Measurements from ENCODE around the gene TBC1D1. TPM values are rescaled to one million over a fixed set of nuclear protein-coding genes. Genes with fewer than 3 reads are reported as not detected.
A peak's percentile ranks its signal among the peaks of the same experiment; 100 is the strongest.

The TBC1D1 gene
- total RNA-seq, 1 donor = 101 TPM

DNA sequence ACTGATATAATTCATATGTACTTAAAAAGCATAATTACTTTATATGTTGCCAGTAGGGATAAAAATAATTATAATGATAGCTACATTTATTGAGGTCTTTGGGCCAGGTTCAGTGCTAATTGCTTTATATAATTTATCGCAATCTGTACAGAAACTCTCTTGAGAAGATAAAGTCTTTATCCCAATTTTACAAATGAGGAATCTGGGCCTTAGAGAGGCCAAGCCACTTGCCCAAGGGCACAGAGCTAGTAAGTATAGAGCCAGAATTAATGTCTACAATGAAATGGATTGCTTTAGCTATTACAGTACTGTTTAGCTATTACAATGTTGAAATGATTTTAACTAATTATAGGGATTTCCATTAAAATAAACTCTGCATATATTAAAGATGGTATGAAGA is 30.6 kb upstream of the TBC1D1 start:
- no peak overlapping the region for H3K4me3 ChIP-seq (ENCODE audit: low read depth, low read length)
- no peak for DNase-seq (ENCODE audit: low read depth)
- TF ChIP-seq CTCF (IDR thresholded peaks at IDR 0.05; ENCODE audit: insufficient read depth, low read depth, low read length) = no peak

- H3K4me3 ChIP-seq (ENCODE audit: low read depth, low read length) = no peak overlapping the region
- TF ChIP-seq CTCF (IDR thresholded peaks at IDR 0.05; ENCODE audit: insufficient read depth, low read depth, low read length) = no peak
- no peak for DNase-seq (ENCODE audit: low read depth)
Observed at GRCh38 chr4:37862961-37863360, 27.9 kb upstream of the TBC1D1 start.

DNA sequence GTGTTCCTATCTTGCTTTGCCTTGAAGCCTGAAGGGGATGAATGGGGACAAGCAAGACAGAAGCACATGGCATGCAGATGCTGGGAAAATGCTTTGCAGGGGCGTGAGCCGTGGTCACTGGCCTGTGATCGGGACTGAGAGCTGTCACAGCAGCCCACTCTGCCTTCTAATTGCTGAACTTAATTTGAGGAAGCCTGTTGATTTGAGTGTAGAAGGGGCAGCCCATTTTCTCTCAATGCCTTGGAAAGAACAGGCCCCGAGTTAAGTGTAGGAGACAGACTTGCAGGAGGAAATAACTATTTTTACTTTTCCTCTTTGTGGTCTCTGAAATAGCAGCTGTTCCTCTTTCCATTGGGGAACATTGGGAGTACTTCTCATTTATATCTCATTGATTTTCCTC is 26.1 kb upstream of the TBC1D1 start:
- no peak for DNase-seq (ENCODE audit: low read depth)
- no peak for TF ChIP-seq CTCF (IDR thresholded peaks at IDR 0.05; ENCODE audit: insufficient read depth, low read depth, low read length)
- H3K4me3 ChIP-seq (ENCODE audit: low read depth, low read length) = no peak overlapping the region

GRCh38 chr4:37865450-37865849 is 25.4 kb upstream of the TBC1D1 start:
- TF ChIP-seq CTCF (IDR thresholded peaks at IDR 0.05; ENCODE audit: insufficient read depth, low read depth, low read length) = no peak
- H3K4me3 ChIP-seq (ENCODE audit: low read depth, low read length) = no peak overlapping the region
- peak; percentile 9 for DNase-seq (ENCODE audit: low read depth)

- DNase-seq (ENCODE audit: low read depth) = no peak
- H3K4me3 ChIP-seq (ENCODE audit: low read depth, low read length) = no peak overlapping the region
- TF ChIP-seq CTCF (IDR thresholded peaks at IDR 0.05; ENCODE audit: insufficient read depth, low read depth, low read length) = no peak
Observed at GRCh38 chr4:37867102-37867501, 23.8 kb upstream of the TBC1D1 start.

GRCh38 chr4:37868238-37868637 is 22.6 kb upstream of the TBC1D1 start:
- no peak for DNase-seq (ENCODE audit: low read depth)
- H3K4me3 ChIP-seq (ENCODE audit: low read depth, low read length) = no peak overlapping the region
- TF ChIP-seq CTCF (IDR thresholded peaks at IDR 0.05; ENCODE audit: insufficient read depth, low read depth, low read length) = no peak

- no peak for DNase-seq (ENCODE audit: low read depth)
- no peak overlapping the region for H3K4me3 ChIP-seq (ENCODE audit: low read depth, low read length)
- TF ChIP-seq CTCF (IDR thresholded peaks at IDR 0.05; ENCODE audit: insufficient read depth, low read depth, low read length) = no peak
Observed at GRCh38 chr4:37872310-37872988, 18.4 kb upstream of the TBC1D1 start.
